SH-SY5Y (cell line): ENCODE results near the gene RPL10A.

Experiments
- GATA2 ChIP-seq: IDR thresholded peaks from 2 replicates; pipeline ENCODE4 v1.6.1; 2011; ENCODE audit warnings: mild to moderate bottlenecking, low read depth, low read length
- GATA3 ChIP-seq: IDR thresholded peaks from 2 replicates; pipeline ENCODE4 v1.6.1; 2011; ENCODE audit warnings: low read depth, mild to moderate bottlenecking, low read length, moderate library complexity

GRCh38 chr6:35426074-35426473 lies 42.1 kb upstream of the RPL10A start:
- TF ChIP-seq GATA2 (no peak), GATA3 (no peak)
